ENCODE data around the gene PTBP1.

DNA sequence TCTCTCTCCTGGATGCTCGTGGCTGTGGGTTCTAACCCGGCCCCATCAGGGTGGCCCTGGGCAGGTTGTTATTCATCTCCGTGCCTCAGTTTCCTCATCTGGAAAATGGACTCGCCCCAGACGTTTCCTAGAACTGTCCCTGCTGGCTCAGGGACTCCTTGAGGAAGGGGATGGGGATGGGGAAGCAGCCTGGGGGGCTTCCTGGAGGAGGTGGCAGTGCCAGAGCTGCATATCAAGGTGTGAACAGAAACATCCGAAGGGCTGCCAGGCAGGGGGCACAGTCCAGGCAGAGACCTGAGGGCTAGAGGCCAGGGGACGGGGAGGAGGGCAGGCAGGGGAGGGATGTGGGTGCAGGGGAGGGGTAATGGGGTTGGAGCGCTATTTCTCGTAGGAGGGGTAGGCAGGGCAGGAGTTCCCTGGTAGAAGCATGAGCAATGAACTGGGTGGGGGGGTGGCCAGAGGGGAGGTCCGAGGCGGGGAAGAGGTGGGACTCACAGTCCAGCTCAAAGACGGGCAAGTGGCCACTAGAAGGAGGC, 51.2 kb downstream of the PTBP1 start:
- TF ChIP-seq, protein P1, sequence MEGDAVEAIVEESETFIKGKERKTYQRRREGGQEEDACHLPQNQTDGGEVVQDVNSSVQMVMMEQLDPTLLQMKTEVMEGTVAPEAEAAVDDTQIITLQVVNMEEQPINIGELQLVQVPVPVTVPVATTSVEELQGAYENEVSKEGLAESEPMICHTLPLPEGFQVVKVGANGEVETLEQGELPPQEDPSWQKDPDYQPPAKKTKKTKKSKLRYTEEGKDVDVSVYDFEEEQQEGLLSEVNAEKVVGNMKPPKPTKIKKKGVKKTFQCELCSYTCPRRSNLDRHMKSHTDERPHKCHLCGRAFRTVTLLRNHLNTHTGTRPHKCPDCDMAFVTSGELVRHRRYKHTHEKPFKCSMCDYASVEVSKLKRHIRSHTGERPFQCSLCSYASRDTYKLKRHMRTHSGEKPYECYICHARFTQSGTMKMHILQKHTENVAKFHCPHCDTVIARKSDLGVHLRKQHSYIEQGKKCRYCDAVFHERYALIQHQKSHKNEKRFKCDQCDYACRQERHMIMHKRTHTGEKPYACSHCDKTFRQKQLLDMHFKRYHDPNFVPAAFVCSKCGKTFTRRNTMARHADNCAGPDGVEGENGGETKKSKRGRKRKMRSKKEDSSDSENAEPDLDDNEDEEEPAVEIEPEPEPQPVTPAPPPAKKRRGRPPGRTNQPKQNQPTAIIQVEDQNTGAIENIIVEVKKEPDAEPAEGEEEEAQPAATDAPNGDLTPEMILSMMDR (IDR thresholded peaks at IDR 0.05) = no peak
- TF ChIP-seq SIN3A (IDR thresholded peaks at IDR 0.05; ENCODE audit: borderline replicate concordance, insufficient read depth, low read depth, low read length) (no peak), POLR2AphosphoS5 (IDR thresholded peaks at IDR 0.05; ENCODE audit: low read depth, low read length) (no peak), TCF7L2 (IDR thresholded peaks at IDR 0.05; ENCODE audit: low read depth, low read length) (no peak)
- TF ChIP-seq, protein P2, sequence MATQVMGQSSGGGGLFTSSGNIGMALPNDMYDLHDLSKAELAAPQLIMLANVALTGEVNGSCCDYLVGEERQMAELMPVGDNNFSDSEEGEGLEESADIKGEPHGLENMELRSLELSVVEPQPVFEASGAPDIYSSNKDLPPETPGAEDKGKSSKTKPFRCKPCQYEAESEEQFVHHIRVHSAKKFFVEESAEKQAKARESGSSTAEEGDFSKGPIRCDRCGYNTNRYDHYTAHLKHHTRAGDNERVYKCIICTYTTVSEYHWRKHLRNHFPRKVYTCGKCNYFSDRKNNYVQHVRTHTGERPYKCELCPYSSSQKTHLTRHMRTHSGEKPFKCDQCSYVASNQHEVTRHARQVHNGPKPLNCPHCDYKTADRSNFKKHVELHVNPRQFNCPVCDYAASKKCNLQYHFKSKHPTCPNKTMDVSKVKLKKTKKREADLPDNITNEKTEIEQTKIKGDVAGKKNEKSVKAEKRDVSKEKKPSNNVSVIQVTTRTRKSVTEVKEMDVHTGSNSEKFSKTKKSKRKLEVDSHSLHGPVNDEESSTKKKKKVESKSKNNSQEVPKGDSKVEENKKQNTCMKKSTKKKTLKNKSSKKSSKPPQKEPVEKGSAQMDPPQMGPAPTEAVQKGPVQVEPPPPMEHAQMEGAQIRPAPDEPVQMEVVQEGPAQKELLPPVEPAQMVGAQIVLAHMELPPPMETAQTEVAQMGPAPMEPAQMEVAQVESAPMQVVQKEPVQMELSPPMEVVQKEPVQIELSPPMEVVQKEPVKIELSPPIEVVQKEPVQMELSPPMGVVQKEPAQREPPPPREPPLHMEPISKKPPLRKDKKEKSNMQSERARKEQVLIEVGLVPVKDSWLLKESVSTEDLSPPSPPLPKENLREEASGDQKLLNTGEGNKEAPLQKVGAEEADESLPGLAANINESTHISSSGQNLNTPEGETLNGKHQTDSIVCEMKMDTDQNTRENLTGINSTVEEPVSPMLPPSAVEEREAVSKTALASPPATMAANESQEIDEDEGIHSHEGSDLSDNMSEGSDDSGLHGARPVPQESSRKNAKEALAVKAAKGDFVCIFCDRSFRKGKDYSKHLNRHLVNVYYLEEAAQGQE (IDR thresholded peaks at IDR 0.05; ENCODE audit: insufficient read depth in 1 of 2, low read depth in 2 of 2, low read length in 1 of 2) = no peak

All from Panc1 (cell line).